Hepatocyte (in vitro differentiated cells): ENCODE data around the gene SHISA6.

ENCODE experiments used
- CTCF ChIP-seq: fragments of 200-600 bp; sonication (generic); IDR thresholded peaks from 2 replicates; pipeline ENCODE4 v1.5.1; 2016; ENCODE audit warnings: antibody characterized with exemption, mild to moderate bottlenecking; ENCODE audit not compliant: poor library complexity
- EZH2 ChIP-seq: fragments of 200-600 bp; sonication (generic); IDR thresholded peaks from 2 replicates; pipeline ENCODE4 v1.6.1; 2016; ENCODE audit warnings: antibody characterized with exemption, mild to moderate bottlenecking, borderline replicate concordance
- EZH2phosphoT487 ChIP-seq: fragments of 200-600 bp; sonication (generic); IDR thresholded peaks from one replicate; pipeline ENCODE4 v1.6.1; 2018; ENCODE audit warnings: antibody characterized with exemption, mild to moderate bottlenecking, low read depth, moderate library complexity; ENCODE audit not compliant: unreplicated experiment, severe bottlenecking

- TF ChIP-seq CTCF (no peak), EZH2 (no peak), EZH2phosphoT487 (no peak)
Measured at GRCh38 chr17:11418342-11418741, 177.3 kb downstream of the SHISA6 start.
